Loucy (cell line): ENCODE results near the gene NSD2.
"Not testable (repeated sequence)": the region's sequence is repeated elsewhere in the genome, so short reads cannot be mapped to it uniquely, and the experiment has no call there.

Source experiments
- H2AFZ ChIP-seq: fragments of 200-600 bp; sonication (generic); 2 replicates; pipeline ENCODE4 v1.6.0; 2016; ENCODE audit warnings: antibody characterized with exemption, mild to moderate bottlenecking, low read length, moderate library complexity
- H3F3A ChIP-seq: fragments of 200-600 bp; 2 replicates; pipeline ENCODE4 v1.6.0; 2016; ENCODE audit warnings: antibody characterized with exemption, low read depth, mild to moderate bottlenecking
- H3K27me3 ChIP-seq: fragments of 200-600 bp; sonication (generic); 2 replicates; pipeline ENCODE4 v1.6.1; 2014; ENCODE audit warnings: low read length, mild to moderate bottlenecking; ENCODE audit not compliant: insufficient read depth, poor library complexity, severe bottlenecking
- H3K36me3 ChIP-seq: fragments of 200-600 bp; sonication (generic); 2 replicates; pipeline ENCODE4 v1.6.1; 2016; ENCODE audit warnings: low read length; ENCODE audit not compliant: insufficient read depth
- H3K4me1 ChIP-seq: fragments of 200-600 bp; sonication (generic); 2 replicates; pipeline ENCODE4 v1.5.1; 2014; ENCODE audit warnings: low read length, mild to moderate bottlenecking; ENCODE audit not compliant: insufficient read depth, poor library complexity, severe bottlenecking
- H3K4me2 ChIP-seq: fragments of 200-600 bp; sonication (generic); 2 replicates; pipeline ENCODE4 v1.6.0; 2014; ENCODE audit warnings: antibody characterized with exemption, low read length, low read depth, mild to moderate bottlenecking; ENCODE audit not compliant: poor library complexity, severe bottlenecking
- H3K4me3 ChIP-seq: fragments of 200-600 bp; sonication (generic); 2 replicates; pipeline ENCODE4 v1.5.1; 2014; ENCODE audit warnings: low read length, mild to moderate bottlenecking, mixed read lengths; ENCODE audit not compliant: poor library complexity, severe bottlenecking
- H3K79me2 ChIP-seq: fragments of 200-600 bp; sonication (generic); 2 replicates; pipeline ENCODE4 v1.6.1; 2014; ENCODE audit warnings: low read length; ENCODE audit not compliant: insufficient read depth
- H3K9ac ChIP-seq: fragments of 200-600 bp; sonication (generic); 2 replicates; pipeline ENCODE4 v1.6.0; 2014; ENCODE audit warnings: mild to moderate bottlenecking, low read depth, low read length, moderate library complexity; ENCODE audit not compliant: poor library complexity, severe bottlenecking
- H3K9me2 ChIP-seq: fragments of 200-600 bp; sonication (generic); replicated peaks from 2 replicates; pipeline ENCODE4 v1.6.1; 2016; ENCODE audit warnings: low read depth, low read length, mixed read lengths
- H3K9me3 ChIP-seq: fragments of 200-600 bp; sonication (generic); 2 replicates; pipeline ENCODE4 v1.6.1; 2014; ENCODE audit warnings: mild to moderate bottlenecking, antibody characterized with exemption, low read length, low read depth; ENCODE audit not compliant: insufficient read depth
- H4K20me1 ChIP-seq: fragments of 200-600 bp; sonication (generic); 2 replicates; pipeline ENCODE4 v1.6.0; 2014; ENCODE audit warnings: antibody characterized with exemption, low read length, mild to moderate bottlenecking; ENCODE audit not compliant: insufficient read depth, poor library complexity, severe bottlenecking
- EZH2phosphoT487 ChIP-seq: fragments of 200-600 bp; IDR thresholded peaks from 2 replicates; pipeline ENCODE4 v1.6.1; 2018; ENCODE audit warnings: antibody characterized with exemption, mild to moderate bottlenecking, moderate library complexity, borderline replicate concordance
- TF ChIP-seq, protein P1 (sequence below): fragments of 200-600 bp; sonication (generic); conservative IDR thresholded peaks from 2 replicates; pipeline ENCODE4 v1.5.1; 2014; ENCODE audit warnings: mild to moderate bottlenecking, antibody characterized with exemption, low read length

NSD2 gene

DNA sequence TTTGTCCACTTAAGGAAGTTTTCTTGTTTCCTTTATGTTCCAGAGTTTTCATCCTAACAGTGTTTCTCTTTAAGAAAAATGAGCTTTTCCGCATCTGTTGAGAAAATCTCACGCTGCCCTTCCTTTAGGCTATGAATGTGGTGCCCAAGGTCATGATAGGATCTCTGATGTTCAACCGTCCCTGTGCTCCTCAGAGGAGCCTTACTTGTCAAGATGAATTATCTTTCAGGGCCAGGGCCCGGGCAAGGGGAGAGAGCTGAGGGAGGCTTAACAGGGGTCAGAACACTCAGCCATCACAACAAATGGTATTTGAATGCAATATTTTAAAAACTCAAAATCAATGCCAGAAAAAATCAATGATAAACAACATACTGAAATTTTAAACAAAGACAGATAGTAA lies 143.8 kb downstream of the NSD2 start:
- H3F3A ChIP-seq, result no peaks in the 10 kb centered on the region
- no peak overlapping the region for H2AFZ ChIP-seq
- no peak overlapping the region for H3K4me3 ChIP-seq
- no peak overlapping the region for H3K9ac ChIP-seq
- no peaks in the 10 kb centered on the region for H3K9me3 ChIP-seq
- no peaks in the 10 kb centered on the region for H3K79me2 ChIP-seq
- no peak for TF ChIP-seq EZH2phosphoT487
- TF ChIP-seq, protein P1, sequence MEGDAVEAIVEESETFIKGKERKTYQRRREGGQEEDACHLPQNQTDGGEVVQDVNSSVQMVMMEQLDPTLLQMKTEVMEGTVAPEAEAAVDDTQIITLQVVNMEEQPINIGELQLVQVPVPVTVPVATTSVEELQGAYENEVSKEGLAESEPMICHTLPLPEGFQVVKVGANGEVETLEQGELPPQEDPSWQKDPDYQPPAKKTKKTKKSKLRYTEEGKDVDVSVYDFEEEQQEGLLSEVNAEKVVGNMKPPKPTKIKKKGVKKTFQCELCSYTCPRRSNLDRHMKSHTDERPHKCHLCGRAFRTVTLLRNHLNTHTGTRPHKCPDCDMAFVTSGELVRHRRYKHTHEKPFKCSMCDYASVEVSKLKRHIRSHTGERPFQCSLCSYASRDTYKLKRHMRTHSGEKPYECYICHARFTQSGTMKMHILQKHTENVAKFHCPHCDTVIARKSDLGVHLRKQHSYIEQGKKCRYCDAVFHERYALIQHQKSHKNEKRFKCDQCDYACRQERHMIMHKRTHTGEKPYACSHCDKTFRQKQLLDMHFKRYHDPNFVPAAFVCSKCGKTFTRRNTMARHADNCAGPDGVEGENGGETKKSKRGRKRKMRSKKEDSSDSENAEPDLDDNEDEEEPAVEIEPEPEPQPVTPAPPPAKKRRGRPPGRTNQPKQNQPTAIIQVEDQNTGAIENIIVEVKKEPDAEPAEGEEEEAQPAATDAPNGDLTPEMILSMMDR, result no peak
- H3K9me2 ChIP-seq, result no peaks in the 10 kb centered on the region
- H3K27me3 ChIP-seq, result no peaks in the 10 kb centered on the region
- no peak overlapping the region for H3K4me2 ChIP-seq
- no peaks in the 10 kb centered on the region for H4K20me1 ChIP-seq
- H3K4me1 ChIP-seq, result no peaks in the 10 kb centered on the region
- no peaks in the 10 kb centered on the region for H3K36me3 ChIP-seq

DNA sequence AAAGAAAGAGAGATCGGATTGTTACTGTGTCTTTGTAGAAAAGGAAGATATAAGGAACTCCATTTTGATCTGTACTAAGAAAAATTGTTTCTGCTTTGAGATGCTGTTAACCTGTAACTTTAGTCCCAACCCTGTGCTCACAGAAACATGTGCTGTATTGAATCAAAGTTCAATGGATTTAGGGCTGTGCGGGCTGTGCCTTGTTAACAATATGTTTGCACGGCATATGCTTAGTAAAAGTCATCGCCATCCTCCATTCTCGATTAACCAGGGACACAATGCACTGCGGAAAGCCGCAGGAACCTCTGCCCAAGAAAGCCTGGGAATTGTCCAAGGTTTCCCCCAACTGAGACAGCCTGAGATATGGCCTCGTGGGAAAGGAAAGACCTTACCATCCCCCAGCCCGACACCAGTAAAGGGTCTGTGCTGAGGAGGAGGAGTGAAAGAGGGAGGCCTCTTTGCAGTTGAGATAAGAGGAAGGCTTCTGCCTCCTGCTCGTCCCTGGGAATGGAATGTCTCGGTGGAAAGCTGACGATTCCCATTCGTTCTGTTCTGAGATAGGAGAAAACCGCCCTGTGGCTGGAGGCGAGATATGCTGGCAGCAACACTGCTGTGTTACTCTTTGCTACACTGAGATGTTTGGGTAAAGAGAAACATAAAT lies 150.3 kb downstream of the NSD2 start:
- H2AFZ ChIP-seq, H3K4me3 ChIP-seq, H3K9ac ChIP-seq, H3F3A ChIP-seq, H3K4me1 ChIP-seq, H3K4me2 ChIP-seq, H3K27me3 ChIP-seq, H3K9me2 ChIP-seq, H3K9me3 ChIP-seq, H3K79me2 ChIP-seq, H3K36me3 ChIP-seq, H4K20me1 ChIP-seq: not testable (repeated sequence)

DNA sequence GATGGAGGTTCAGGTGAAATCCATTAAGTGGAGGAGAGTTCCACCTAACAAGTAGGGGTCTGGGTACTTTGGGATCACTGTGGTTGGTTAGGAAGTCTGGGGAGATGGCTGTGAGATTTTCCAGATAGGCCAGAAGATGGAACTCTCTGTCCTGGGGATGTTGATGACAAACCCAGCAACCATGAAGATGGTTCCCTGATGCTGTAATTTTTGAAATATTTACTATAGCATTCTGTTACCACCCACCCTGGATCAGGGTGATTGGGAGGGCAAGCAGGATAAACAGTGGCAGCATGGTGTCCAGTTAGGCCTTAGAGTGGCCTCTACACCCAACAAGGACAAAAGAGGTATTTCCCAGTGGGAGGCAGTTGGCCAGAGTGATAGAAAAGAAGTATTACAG lies 153.5 kb downstream of the NSD2 start:
- Histone ChIP-seq H3K9me2 (no peaks in the 10 kb centered on the region), H2AFZ (no peak overlapping the region), H4K20me1 (no peaks in the 10 kb centered on the region), H3K4me3 (no peak overlapping the region), H3K4me1 (no peaks in the 10 kb centered on the region), H3K27me3 (no peaks in the 10 kb centered on the region), H3K36me3 (no peaks in the 10 kb centered on the region), H3K4me2 (no peak overlapping the region), H3K79me2 (no peaks in the 10 kb centered on the region), H3K9ac (no peak overlapping the region), H3F3A (no peaks in the 10 kb centered on the region), H3K9me3 (no peaks in the 10 kb centered on the region)
- TF ChIP-seq, protein P1, result no peak
- no peak for TF ChIP-seq EZH2phosphoT487

DNA sequence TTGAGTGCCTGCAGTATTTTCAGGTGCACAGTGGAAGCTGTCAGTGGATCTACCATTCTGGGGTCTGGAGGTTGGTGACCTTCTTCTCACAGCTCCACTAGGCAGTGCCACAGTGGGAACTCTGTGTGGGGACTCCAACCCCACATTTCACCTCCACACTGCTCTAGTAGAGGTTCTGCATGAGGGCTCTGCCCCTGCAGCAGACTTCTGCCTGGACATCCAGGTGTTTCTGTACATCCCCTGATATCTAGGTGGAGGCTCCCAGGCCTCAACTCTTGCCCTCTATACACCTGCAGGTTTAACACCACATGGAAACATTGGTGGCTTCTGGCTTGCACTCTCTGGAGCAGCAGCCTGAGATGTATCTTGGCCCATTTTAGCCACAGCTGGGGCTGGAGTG lies 154.6 kb downstream of the NSD2 start:
- no peak overlapping the region for H2AFZ ChIP-seq
- no peaks in the 10 kb centered on the region for H3K9me2 ChIP-seq
- H3K4me3 ChIP-seq, result no peak overlapping the region
- H3K79me2 ChIP-seq, result no peaks in the 10 kb centered on the region
- H3K4me1 ChIP-seq, result no peaks in the 10 kb centered on the region
- no peaks in the 10 kb centered on the region for H4K20me1 ChIP-seq
- H3K36me3 ChIP-seq, result no peaks in the 10 kb centered on the region
- H3K9ac ChIP-seq, result no peak overlapping the region
- TF ChIP-seq EZH2phosphoT487, result no peak
- TF ChIP-seq, protein P1, result no peak
- H3K4me2 ChIP-seq, result no peak overlapping the region
- no peaks in the 10 kb centered on the region for H3K9me3 ChIP-seq
- H3K27me3 ChIP-seq, result no peaks in the 10 kb centered on the region
- H3F3A ChIP-seq, result no peaks in the 10 kb centered on the region

DNA sequence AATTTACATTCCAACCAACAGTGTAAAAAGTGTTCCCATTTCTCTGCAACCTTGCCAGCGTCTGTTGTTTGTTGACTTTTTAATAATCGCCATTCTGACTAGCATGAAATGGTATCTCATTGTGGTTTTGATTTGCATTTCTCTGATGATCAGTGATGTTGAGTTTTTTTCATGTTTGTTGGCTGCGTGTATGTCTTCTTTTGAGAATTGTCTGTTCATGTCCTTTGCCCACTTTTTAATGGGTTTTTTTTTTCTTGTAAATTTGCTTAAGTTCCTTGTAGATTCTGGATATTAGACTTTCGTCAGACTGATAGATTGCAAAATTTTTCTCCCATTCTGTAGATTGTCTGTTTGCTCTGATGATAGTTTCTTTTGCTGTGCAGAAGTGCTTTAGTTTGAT lies 155.9 kb downstream of the NSD2 start:
- H3K9ac ChIP-seq, H3K4me3 ChIP-seq, H3K36me3 ChIP-seq, H2AFZ ChIP-seq, H3K79me2 ChIP-seq, H3F3A ChIP-seq, H3K27me3 ChIP-seq, H3K4me1 ChIP-seq, H3K4me2 ChIP-seq, H3K9me2 ChIP-seq, H4K20me1 ChIP-seq, H3K9me3 ChIP-seq: not testable (repeated sequence)
